Activated CD4-positive, alpha-beta T cell treated with anti-CD3 and anti-CD28 coated beads for 24 hours (primary cell): ENCODE data around the gene PHLDB3.
"Not testable (repeated sequence)": the region's sequence is repeated elsewhere in the genome, so short reads cannot be mapped to it uniquely, and the experiment has no call there.

Experiments used
- DNase-seq, 2 donors: peaks; one replicate each; pipeline ENCODE4 v3.0.0-alpha.2; 2020; ENCODE audit warnings: low read depth in 2 of 2

Gene PHLDB3

DNA sequence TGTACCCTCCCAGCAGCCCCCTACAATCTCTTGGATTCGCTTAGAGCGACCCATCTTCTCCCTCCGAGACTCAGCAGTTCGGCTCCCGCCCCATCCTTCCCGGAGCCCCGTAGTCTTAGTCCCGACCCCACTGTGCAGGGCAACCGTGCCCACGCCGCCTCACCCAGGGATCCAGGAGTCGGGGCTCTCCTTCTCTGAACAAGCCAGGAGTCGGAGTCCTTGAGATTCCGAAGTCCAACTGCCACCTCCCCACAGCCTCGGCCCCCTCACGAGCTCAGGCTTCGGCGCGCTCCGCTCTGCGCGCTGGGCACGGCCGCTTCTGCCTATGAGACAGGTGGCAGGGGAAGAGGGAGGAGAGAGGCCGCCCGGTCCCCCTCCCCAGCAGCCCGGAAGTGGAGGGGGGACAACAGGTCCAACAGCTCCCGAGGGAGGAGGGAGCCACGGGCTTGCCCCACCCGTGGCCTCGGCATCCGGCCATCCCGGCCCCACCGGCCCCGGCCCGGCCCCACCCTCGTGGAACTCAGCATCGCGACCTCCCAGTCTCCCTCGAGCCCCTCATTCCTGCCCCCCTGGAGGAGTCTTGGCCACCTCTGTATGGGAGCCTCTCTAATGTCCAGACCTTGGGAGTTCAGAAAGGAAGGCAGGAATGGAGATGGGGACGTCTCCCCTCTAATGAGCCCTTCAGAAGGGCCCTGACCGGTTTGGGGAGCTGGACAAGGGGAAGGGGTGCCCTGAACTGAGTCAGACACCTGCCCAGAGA lies at the start of gene PHLDB3:
TSS of gene PHLDB3 (minus strand) at position 321 of the 760 bp plus-strand sequence. CDS start 628 bp downstream, outside the sequence.
- no peak for DNase-seq

DNA sequence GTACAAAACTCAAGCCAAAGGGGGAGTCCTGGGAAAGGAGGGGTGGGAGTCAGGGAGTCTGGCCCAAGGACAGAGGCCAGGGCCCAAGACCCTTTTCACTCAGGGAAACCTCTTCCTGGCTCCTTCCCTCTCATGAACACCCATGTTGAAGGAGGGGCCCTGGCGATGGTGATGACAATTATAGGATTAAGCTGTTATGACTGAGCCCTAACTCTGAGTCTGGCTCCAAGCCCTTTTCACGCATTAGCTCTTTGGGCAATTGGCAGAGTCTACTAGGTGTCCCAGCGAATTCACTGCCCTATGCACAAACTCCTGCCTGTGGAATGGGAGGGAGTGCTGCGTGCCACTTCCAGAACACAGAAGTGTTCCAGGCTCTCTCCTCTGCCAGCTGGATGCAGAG lies 49.1 kb upstream of the PHLDB3 start:
- no peak for DNase-seq

DNA sequence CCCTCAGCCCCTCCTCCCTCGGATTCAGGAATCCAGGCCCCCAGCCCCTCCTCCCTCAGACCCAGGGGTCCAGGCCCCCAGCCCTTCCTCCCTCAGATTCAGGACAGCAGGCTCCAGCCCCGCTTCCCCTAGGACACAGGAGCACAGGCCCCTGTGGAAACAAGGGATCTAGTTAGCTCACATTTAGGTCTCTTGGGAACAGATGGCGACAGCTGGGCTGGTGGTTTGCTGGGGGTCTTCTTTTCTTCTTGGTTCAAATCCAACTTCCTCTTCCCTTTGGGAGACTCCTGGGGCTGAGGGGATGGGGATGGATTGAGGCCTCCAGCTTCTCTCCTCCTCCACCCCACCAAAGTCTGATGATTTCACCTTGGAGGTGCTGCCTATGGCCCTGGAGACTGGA lies 48.1 kb upstream of the PHLDB3 start:
- DNase-seq, result no peak

DNA sequence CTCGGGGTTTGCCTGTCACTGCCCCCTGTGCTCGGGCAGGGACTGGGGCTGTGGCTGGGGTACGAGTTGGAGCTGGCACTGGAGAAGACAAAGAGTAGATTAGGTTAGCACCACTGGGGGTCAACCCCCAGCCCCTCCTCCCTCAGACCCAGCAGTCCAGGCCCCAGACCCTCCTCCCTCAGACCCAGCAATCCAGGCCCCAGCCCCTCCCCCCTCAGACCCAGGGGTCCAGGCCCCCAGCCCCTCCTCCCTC lies 47.6 kb upstream of the PHLDB3 start:
- DNase-seq, result no peak

DNA sequence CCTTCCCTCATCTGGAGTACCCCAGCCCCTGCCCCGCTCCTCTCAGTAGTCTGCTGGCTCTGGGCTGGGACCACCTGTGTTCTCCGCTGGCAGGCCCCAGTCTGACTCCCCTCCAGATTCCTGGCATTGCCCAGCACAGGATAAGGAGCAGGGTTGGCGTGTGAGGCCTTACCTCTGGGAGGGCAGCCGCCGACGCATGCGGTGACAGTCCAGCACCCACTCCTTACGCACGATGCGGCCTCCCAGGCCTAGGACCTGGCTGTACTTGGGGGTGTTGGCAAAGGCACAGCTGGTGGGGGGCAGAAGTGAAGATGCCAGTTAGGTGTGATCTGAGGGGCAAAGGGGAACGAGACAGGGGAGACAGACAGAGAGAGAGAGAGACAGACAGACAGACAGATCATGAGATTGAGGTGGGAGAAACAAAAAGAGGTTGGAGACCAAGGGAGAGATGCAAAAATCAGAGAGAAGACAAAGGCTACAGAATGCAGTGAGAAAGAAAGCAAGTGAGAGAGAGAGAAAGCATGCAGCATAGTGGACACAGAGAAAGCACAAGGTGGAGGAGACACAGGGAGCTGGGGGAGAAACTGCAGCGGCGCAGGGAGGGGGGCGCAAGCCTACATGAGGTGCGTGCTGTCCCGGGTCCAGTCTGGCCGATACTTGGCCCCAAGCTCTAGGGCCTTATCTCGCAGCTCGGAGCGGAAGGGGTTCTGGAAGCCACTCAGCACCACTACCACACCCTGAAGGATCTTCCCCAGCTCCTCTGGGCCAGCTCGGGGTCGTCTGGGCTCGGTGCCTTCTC lies 47.1 kb upstream of the PHLDB3 start:
- no peak for DNase-seq

DNA sequence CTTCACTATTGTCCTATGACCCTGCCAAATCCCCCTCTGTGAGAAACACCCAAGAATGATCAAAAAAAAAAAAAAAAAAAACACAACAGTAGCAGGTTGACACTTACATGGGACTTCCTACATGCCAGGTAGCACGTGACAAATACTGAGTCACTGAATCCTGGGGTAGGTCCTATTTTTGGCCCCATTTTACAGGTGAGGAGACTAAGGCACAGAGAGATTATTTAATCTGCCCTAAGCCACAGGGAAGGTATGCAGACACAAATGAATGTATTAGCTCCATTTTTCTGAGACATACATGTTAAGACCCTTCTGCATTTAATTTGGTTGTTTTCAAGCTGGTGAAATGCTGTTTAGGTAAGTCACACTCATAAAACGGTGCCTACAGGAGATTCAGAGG lies 44.2 kb upstream of the PHLDB3 start:
- no peak for DNase-seq

DNA sequence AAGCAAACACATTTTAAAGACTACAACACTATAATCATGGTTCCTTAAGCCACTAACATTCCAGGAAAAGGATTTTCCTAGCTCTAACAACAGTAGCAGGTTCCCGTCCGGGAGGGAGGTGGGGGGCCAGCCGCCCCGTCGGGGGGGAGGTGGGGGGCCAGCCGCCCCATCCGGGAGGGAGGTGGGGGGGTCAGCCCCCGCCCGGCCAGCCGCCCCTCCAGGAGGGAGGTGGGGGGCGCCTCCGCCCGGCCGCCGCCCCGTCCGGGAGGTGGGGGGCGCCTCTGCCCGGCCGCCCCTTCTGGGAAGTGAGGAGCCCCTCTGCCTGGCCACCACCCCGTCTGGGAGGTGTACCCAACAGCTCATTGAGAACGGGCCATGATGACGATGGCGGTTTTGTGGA lies 43.4 kb upstream of the PHLDB3 start:
- DNase-seq, result not testable (repeated sequence)

DNA sequence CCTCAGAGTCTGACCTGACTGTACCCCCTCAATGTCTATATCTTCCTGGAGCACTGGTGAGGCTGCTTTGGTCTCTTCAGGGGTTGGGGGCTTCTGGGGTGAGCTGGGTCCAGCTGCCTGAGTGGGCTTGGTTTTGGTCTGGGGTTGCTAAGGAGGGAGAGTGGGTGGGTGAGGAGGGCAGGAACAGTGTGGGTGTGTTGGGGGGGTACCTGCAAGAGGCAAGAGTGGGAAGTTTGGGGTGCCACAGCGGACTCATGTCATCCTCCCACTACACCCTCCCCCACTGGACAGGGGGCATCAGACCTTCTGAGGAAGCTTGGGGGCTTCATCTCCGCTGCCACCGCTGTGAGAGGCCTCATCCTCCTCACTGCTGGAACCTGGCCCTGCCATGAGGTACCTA lies 42.0 kb upstream of the PHLDB3 start:
- no peak for DNase-seq

DNA sequence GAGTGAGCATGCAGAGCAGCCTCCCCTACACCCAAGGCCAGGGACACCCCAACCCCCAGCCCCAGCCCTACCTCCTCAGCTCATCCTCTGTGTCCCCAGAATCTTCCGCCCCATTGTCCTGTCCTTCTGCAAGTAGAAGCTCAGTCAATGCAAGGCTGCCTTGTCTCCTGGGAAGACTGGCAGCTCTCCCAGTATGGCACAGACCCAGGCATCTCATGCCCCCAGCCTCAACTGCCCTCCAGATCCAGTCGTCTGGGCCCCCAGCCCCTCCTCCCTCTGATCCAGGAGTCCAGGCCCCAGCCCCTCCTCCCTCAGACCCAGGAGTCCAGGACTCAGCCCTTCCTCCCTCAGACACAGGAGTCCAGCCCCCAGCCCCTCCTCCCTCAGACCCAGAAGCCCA lies 41.4 kb upstream of the PHLDB3 start:
- no peak for DNase-seq

DNA sequence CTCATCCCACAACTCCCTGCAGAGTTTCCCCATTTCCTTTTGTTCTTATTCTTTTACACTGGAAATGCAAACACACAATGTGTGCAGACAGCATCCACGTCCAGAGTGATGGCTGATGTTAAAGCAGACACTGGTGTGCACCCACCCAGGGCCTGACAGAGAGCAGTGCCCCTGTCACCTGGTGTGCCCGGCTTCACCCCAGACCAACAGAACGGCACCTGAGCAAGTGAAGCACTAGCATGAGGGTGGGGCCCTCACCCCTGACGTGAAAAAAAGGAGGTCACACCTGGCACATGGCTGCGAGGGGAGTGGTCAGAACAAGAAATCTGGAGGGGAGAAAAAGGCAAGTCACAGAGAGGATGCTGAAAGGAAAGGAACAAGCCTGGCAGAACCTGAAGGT lies 40.7 kb upstream of the PHLDB3 start:
- DNase-seq, result no peak

DNA sequence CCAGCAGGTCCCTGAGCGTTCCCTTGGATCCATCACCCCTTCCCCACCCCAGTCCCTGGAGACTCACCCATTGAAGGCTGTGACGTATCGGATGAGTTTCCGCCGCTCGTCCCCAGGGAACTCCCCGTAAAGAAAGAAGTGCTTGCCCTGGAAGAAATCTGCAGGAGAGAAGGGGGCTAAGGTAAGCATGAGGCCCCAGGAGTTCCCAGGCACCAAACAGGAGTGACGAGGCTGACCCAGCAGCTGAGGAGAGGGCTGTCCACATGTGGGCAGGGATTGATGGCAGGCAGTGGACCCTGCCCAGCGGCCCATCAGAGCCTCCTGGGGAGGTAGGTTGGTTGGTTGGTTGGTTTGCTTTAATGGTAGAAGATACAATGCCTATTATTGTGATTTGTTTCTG lies 39.5 kb upstream of the PHLDB3 start:
- DNase-seq, result no peak

DNA sequence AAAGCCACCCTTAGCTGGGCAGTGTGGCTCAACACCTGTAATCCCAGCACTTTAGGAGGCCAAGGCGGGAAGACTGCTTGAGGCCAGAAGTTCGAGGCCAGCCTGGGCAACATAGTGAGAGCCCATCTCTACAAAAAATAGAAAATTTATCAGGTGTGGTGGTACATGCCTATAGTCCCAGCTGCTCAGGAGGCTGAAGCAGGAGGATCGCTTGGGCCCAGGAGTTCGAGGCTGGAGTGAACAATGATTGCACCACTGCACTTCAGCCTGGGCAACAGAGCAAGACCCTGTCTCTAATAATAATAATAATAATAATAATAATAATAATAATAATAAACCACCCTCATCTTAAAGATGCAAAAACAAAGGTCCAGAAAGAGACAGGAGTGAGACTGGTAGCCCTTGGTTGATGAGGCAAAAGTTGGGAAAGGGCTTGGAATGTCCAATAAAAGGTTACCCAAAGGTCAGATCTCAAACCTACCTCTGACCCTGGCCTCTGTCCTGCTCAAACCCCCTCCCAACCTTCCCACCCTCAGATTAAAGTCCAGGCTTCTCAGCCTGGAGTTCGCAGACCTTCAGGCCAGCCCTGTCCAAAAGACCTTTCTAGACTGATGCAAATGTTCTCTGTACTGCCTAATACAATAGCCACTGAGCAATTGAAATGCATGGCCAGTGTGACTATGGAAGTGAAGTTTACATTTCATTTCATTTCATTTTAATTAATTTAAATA lies 37.5 kb upstream of the PHLDB3 start:
- DNase-seq, result no peak

DNA sequence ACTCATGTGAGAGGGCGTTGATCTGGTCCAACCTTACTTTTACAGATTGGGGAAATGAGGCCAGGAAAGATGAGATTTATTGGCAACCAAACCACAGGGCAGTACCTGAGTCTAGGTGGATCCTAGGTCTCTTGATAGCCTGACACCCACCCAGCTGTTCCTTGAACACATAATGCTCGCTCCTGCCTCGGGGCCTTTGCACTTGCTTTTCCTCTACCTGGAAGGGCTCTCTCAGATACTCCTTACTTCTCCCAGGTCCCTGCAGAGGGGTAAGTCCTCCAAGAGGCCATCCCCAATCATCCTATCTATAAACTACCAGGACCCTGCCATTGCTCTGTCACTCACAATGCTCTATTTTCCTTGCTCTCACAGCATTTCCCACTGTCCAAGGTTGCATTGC lies 35.8 kb upstream of the PHLDB3 start:
- no peak for DNase-seq

DNA sequence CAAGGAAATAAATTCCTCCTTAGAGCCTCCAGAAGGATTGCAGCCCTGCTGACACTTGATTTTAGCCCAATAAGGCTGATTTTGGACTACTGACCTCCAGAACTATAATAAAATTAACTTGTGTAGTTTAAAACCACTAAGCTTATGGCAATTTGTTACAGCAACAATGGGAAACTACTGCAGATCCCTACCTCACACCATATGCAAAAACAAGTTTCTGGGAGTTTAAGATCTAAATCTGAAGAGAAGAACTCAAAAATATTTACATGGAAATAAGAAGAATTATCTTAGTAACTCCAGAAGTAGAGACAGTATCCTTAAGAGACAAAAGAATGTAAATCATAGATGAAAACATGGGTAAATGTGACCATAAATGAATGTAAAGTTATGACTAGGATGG lies 34.4 kb upstream of the PHLDB3 start:
- no peak for DNase-seq

DNA sequence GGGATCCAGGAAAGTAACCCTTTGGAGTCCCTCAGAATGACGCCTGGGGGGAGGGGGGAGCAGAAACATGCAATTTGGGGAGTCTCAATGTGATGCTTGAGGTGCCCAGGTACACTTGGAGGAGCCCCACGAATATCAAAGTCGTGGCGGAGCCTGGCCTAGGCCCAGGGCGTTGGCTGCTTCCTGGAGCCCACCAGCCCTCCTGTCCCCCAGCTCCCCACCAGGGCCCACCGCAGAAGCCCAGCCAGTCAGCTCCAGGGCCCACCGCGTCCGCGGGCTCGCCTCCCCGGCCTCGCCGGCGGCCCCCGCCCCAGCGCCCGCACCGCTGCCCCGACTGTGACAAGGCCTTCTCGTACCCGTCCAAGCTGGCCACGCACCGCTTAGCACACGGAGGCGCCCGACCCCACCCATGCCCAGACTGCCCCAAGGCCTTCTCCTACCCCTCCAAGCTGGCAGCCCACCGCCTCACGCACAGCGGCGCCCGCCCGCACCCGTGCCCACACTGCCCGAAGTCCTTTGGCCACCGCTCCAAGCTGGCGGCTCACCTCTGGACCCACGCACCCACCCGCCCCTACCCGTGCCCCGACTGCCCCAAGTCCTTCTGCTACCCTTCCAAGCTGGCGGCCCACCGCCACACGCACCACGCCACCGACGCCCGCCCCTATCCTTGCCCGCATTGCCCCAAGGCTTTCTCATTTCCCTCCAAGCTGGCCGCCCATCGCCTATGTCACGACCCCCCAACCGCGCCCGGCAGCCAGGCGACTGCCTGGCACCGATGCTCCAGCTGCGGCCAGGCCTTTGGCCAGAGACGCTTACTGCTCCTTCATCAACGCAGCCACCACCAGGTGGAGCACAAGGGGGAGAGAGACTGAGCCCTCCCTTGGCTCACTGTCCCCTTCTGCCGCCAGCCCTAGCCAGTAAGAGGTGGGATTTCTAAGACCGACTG lies 30.5 kb upstream of the PHLDB3 start:
- DNase-seq, result no peak

DNA sequence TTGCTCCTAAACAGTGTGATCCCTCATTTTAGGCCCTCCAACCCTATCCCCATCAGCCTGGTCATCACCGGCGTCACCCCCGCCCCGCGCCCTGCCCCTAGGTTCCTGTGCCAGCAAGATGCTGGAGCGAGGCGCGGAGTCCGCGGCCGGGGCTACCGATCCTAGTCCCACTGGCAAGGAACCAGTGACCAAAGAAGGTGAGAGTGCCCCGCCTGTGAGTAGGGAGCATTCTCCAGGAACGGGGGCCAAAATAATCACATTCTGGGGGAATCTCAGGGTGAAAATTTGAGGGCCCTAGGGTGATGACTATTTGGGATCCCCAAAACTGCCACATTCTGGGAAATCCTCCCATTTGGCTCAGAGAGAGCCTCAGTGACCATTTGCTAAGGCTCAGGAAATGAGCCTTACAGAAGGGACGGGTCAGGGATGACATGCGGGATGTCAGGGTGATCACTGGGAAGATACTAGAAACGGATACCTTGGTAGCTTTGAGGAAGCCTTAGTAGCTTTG lies 29.8 kb upstream of the PHLDB3 start:
- DNase-seq, result no peak

DNA sequence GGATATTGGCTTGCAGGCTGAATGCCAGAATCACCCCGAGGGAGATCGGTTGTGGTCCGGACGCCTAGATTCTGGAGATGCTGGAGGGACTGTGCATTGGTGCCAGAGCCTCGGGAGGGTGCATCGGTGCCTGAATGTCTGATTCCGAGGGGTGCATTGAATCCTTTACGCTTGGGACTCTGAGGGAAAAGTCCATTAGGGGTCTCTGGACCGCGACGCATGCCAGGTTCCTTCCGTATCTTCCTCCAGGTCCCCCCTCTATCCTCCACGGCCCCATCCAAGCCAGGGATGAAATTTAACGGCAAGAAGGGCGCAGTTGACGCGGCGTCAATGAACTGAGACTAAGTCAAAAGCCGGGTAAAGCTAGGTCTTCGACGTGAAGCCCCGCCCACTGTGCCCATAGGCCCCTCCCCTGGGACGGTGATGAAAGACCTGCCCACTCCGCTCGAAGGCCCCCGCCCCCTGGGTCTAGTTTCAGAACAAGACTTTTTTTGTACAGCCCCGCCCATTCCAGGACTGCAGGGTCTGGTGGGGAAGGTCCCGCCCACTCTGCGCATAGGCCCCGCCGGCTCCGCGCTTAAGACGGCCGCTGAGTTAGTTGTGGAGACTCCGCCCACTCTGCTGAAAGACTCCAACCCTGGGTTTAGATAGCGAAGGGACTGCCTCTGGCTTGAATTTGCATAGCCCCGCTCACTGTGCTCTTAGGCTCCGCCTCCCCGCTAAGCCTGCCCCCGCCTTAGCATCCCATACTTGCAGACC lies 29.2 kb upstream of the PHLDB3 start:
- peak; percentile 88 to 89 for DNase-seq

DNA sequence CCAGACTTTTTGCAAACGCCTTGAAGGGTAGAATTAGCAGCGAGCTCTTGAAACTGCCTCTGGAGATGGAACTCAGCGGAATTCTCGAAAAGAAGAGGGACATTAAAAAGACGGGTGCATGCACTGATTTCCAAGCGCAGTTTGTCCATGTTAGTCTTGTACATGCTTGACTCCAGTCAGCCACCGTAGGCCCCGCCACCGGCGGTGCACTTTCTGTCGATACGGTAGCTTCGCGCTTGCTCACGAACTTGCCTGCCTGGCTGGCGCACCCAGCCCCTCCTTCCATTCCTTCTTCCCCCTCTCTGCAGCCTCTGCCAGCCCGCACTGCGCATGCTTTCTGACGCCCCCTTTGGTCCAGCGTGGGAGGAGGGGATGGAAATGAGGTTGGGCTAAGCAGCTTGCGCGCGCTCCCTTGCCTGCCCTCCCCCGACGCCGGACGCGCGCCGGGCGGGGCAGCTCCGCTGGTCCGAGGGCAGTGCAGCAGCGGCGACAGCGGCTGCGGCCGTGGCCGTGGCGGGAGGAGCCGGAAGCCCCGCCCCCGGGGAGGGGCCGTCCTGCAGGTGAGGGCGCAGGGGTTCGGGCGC lies 28.5 kb upstream of the PHLDB3 start, which contains the start of gene ZNF575:
TSS of gene ZNF575 (plus strand) at position 227 of the 584 bp plus-strand sequence. CDS start 1,235 bp downstream, outside the sequence.
- DNase-seq, result peak; percentile 75 to 81

DNA sequence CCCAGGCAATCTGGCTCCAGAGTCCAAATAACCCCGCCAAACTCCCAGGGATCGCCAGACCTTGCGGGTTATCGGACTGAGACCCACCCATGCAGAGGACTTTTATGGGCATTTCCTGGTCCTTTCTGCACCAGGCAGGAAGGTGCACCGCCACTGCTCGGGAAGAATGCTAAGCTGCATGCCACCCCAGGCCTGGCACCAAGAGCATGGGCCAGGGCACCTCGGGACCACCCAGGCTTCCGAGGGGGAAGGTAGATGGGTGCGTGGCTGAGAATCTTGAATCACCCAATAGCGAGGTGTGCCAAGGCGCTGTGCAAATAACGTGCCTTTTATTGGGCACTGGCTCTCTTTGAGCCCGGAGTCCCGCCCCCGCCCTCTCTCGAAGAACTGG lies 28.0 kb upstream of the PHLDB3 start:
- peak in 1 of 2 donors; percentile 26 for DNase-seq
